Measurements from ENCODE around the gene CDHR5.

The CDHR5 gene

DNA sequence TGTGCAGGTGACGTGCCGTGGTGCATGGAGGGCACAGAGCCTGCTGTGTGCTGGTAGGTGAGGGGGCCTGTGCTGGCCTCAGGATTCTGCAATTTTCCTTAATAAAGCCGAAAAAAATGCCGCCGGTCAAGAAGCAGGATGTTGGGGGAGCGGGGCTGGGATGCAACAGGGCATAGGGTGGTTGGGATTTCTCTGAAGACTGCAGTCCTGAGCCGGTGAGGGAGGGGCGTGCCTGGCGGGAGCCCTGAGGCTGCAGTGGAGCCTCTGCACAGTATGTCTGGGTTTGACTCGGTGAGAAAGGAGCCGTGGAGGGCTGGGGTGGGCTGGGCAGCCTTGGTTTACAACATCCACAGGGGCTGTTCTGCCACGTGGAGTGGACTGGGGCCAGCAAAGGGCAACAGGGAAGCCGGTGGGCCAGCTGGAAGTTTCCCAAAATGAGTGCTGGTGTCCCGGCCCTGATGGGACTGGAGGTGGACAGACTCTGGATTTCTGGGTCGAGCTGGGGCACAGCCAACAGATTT, 1.3 kb downstream of the CDHR5 start:
- no peak for DNase-seq (ENCODE audit: low read depth in 3 of 3, low spot score in 1 of 3)

DNA sequence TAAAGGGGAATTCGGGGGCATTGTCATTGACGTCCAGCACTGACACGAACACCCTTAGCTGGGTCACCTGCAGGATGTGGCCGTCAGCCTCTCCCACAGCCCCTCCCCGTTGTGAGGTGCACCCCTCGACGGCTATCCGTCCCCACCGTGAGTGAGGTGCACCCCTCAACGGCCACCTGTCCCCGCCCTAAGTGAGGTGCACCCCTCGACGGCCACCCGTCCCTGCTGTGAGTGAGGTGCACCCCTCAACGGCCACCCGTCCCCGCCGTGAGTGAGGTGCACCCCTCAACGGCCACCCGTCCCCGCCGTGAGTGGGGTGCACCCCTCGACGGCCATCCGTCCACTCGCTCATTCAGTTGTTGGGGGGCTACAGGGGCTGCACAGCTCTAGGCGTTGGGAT, 2.9 kb downstream of the CDHR5 start:
- DNase-seq (ENCODE audit: low read depth in 3 of 3, low spot score in 1 of 3): no peak

DNA sequence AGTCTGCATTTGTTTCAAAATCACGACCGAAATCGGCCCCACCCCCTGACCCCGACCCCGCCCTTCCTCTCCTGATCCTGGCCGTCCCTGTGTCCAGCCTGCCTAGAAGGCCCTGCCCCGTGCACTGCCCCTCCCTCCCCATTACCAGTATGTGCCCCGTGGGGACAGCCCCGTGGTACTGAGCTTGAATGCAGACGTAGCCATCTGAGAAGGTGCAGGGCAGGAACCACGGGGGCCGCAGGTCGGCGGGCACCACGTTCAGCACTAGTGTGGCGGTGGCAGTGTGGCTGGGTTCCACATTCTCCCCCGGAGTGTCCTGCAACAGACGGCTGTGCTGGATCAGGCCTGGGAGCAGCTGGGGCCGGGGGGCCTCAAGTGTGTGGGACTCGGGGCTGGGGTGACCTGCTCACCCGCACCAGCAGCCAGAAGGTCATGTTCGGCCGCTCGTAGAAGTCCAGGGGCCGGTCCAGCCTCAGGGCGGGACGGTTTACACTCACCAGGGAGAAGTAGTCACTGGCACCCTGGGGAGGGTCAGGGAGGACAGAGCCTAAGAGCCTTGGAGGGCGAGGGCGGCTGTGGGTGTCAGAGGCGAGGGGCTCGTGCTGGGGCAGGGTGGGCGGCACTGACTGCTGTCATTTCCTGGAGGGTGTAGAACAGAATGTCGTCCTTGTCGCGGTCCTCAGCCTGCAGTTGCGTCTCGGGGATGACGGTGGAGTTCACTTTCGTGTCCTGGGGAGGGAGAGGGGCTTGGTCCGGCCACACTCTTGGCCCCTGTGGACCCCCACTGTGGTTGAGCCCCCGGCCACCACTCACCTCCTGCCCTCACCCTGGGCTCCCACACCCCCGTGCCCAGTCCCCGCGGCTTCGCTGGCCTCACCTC, 3.6 kb downstream of the CDHR5 start:
- DNase-seq (ENCODE audit: low read depth in 3 of 3, low spot score in 1 of 3): no peak

DNA sequence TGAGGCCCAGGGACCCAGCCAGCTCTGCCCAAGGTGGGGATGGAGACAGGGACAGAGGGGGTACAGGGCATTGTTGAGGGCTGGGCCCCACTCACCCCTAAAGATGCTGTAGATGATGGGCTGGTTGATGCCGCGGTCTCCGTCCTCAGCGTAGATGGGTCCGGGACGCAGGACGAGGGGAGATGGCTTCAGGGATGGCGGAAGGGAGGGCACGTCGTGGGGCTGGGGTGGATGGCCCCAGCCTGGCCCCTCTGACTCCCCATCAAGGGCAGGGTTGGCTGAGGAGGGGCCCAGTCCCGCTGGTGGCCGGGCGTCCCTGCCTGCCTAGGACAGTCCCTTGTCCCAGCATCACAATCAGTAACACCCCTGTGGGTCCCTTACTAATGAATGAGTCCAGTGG, 4.6 kb downstream of the CDHR5 start:
- no peak for DNase-seq (ENCODE audit: low read depth in 3 of 3, low spot score in 1 of 3)

DNA sequence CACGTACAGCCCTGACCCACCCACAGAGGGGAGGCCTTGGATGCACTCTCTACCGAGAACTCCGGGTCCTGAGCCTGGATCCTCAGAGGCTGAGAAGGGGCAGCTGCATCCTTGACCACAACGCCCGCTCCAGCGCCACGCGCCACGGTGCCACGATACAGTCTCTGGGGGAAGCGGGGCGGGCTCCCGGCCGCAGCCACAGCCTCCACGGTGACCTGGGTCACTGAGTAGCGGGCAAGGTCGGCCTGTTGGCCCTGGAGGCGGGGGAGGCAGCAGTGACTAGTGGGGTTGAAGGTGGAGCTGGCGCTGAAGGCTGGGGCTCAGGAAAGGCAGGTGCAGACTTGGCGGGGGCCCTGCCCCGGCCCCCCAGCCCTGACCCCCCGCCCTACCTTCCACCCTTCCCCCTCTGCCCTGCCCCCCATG, 5.1 kb downstream of the CDHR5 start:
- DNase-seq (ENCODE audit: low read depth in 3 of 3, low spot score in 1 of 3): no peak

DNA sequence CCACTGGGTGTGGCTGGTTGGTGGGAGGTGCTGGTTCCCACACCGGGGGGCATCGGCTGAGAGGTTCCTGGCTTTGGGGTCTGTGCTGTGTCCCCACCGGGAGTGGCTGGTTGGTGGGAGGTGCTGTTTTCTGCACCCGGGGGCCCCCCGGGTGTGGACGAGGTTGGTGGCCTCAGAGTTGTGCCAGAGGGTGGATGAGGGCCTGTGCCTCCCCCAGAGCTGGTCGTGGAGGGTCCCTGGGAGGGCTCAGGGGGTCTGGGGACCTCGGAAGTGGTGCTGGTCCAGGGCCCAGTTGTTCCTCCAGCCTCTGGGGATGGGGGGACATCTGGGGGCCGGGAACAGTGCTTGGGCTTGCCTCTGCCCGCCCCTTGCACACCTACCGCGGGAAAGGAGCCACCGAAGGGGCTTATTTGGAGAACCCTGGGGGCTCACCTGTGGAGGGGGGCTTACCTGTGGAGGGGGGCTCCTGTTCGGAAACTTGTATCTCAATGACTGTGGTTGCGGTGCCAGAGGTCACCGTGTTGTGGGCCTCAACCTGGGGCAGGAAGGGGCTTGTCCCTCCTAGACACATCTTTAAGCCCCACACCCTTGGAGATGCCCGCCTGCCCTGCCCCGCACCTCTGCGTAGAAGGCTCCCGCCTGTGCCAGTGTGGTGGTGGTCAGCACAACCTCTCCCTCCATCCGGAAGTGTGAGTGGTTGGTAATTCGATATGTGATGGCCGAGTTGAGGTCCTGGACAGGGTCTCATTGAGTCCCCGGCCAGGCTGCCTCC, 5.7 kb downstream of the CDHR5 start:
- no peak for DNase-seq (ENCODE audit: low read depth in 3 of 3, low spot score in 1 of 3)

DNA sequence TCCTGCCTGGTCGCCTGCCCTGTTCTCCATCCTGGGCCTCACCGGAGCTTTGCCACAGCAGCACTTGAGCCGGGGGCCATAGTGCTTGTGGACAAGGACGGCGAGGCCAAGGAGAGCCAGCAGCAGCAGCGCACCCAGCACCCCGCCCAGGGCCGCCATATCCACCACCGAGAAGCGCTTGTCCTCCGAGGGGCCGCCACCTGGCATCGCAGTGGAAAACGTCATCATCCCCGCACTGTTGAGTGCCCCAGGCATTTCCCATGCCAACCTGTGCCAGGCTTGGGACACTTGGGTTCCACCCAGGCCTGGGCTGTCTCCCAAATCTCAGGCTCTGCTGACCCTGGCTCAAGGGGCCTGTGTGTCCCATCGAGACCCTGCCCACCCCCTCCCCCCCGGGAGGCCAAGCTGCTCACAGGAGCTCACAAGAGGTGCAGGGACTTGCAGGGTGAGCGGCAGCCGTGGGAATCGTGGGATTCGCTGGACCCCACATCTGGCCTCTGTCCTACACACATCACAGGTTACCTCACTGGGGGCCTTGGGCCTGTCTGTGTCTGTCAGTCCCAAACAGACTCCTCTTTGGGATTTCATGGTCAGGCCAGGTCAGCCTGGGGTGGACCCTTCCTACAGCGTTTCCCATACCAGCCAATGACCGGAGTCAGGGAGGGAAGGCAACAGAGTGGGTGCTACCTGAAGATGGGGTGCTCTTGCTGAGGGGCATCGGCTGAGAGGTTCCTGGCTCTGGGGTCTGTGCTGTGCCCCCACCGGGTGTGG, 6.7 kb downstream of the CDHR5 start:
- no peak for DNase-seq (ENCODE audit: low read depth in 3 of 3, low spot score in 1 of 3)

DNA sequence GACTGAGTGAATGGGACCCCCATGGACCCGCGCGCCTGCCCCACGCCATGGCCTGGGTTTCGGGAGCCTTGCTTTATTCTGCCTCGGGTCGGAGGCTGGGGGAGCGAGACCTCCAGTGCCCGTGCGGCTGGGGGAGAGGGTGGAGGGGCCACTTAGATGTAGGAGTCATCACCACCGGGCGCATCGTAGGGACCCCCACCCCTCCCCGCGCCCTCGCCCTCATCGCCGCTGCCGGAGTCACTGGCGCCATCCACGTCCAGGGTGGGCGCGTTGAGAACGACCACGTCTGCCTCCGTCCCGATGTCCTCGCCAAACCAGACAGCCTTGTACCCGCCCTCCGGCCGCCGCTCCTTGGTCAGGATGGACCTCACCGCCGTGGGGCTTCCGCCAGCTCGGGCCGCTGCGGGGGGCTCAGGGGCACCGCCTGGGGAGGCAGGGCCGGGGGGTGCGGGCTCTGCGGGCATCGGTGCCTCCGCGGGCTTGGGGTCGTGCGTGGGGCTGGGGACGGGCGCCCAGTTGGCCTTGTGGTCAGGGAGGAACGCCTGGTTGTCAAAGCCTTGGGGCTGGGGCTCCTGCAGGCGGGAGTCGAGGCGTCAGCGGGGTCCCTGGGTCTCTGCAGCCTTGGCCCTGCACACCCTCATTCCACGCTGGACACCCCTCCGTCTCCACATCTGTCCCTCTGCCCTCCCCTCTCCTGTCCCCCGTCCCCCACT, 7.4 kb downstream of the CDHR5 start:
- DNase-seq (ENCODE audit: low read depth in 3 of 3, low spot score in 1 of 3): no peak

DNA sequence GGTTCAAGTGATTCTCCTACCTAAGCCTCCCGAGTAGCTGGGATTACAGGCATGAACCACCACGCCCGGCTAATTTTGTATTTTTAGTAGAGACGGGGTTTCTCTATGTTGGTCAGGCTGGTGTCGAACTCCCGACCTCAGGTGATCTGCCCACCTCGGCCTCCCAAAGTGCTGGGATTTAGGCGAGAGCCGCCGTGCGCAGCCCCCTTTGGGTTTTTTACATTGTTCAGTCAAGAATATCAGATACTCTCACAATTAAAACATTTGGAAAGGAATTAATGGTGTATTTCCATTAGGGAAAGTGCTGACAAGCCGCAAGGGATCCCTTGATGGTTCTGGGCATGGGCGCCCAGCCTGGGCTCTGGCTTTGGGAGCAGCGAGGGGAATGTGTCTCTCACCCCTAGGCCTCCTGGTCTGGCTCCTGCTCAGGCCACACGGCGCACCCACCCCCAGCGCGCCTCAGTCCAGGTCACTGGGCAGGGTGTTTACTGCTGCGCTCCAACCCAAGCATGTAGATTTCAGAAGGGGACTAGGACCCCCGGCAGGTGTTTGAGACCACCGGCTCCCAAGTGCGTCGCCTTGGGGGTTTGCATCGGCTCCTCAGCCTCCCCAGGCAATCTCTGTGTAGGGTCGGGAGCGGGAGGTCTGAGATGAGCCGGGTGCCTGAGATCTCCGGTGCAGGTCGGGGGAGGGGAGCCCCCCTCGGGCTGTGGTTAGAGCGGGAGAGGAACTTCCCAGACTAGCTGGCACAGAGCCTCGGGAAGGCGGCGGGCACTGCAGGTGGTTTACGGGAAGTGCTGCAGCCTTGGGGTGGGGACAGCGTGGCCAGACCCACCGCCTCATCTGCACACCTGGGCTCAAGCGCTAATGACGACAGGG, 8.2 kb downstream of the CDHR5 start:
- no peak for DNase-seq (ENCODE audit: low read depth in 3 of 3, low spot score in 1 of 3)

DNA sequence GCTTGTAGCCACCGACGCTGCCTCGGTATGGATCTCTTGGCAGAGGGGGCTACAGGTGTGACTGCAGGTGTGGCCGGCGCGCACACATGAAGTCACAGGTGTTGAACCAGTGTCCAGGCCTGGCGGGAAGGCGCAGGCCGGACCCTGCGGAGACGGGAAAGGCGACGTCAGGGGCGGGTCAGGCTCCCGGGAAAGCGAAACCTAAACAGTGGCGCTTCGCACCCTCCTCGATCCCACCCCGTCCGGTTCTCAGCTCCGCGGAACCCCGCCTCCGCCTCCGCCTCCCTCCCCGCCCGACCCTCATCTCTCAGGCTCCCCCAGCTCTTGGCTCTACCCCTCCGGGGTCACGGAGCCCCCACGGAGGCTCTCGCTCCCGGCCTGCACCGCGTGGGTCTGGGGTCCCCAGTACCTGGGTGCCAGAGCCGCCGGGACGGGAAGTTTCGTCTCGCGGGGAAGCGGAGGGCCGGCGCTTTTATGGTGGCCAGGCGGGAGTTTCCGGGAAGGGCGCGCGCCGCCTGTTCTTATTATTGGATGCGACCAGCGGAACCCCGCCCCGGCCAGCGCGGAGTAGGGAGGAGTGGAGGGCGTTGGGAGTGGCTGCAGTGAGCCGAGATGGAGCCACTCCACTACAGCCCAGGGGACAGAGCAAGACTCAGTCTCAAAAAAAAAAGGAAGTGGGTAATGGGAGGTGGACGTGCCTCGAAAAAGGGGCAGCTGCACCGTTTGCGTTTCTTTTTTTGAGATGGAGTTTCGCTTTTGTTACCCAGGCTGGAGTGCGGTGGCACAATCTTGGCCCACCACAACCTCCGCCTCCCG, 9.0 kb downstream of the CDHR5 start, which contains the start of gene IRF7:
Gene IRF7, minus strand, starts transcription at position 447 of the 816 bp plus-strand sequence. CDS start 586 bp downstream, outside the sequence.
- peak; percentile 67 to 73 (median 69) for DNase-seq (ENCODE audit: low read depth in 3 of 3, low spot score in 1 of 3)

DNA sequence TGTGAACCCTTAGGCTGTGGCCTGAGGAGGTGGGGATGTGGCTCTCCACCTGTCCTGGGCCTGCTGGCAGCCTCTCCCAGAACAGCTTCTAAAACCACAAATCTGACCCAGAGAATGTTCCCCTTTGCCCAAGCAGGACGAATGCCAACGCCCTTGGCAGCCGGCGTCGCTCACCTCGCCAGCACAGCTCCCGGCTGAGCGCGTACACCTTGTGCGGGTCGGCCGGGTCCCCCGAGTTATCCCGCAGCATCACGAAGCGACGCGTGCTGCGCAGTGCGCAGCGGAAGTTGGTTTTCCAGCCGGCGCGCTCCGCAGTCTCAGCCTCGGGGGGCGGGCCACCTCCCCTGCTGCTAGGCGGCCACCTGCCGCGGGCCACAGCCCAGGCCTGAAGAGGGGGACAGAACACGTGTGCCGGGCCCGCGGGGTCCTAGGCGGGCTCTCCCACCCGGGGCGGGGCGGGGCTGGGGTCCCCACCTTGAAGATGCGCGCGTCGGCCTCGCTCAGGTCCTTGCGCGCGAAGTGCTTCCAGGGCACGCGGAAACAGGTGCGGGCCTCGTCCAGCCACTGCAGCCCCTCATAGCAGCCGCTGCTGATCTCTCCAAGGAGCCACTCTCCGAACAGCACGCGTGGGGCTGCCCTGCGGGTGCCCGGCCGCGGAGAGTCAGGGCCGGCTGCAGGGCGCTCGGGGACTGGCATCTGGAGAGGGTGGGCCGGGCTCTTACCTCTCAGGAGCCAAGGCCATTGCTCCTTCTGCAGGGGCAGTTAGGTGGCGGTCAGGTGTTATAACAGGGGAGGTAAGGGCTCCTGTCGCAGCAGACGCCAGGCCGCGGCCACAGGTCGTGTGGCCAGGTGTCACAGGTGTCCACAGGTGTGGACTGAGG, 9.9 kb downstream of the CDHR5 start:
- DNase-seq (ENCODE audit: low read depth in 3 of 3, low spot score in 1 of 3): no peak

DNA sequence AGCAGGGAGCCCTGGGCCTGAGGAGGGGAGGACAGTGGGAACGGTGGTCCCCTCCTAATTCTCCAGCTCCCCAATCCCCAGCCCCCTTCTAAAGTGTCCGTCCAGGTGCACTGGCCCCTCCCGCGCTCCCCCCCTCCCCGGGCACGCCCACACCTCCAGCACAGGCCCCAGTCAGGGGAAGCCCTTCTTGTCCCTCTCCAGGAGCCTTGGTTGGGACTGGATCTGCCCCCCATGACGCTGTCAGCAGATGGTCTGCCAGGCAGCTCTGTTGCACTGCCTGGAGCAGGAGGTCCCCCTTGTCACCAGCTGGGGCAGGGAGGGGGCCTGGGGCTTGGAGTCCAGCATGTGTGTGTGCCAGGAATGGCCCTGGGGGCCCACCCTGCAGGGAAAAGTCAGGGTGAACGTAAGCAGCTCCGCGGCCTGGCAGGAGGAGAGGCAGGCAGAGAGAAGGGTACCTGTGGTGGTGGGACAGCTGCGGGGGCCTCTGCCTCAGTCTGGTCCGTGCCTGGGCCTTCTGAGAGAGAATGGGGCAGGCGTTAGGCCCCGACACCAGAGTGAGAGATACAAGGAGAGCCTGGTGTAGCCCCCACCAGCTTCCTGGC, 10.6 kb downstream of the CDHR5 start:
- no peak for DNase-seq (ENCODE audit: low read depth in 3 of 3, low spot score in 1 of 3)

DNA sequence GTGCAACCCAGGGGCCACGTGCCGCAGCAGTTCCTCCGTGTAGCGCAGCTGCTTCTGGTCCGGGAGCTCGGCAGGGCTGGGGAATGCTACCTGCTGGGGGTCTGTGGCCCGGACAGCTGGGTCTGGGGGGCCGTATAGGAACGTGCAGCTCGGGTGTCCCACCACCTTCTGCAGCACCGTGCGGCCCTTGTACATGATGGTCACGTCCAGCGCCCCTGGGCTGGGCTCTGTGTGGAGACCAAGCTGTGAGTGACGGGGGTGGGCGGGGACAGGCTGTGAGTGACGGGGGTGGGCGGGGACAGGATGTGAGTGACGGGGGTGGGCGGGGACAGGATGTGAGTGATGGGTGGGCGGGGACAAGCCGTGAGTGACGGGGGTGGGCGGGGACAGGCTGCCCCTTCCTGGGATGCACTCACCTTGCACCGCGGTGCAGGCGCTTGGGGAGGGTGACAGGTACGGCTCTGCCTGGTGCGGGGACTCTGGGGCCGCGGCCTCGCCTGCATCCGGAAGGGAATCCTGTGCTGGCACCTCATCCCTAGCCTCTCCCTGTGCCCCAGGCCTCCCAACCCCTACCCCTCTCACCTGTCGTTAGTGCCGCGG, 11.3 kb downstream of the CDHR5 start:
- peak; percentile 50 to 71 (median 70) for DNase-seq (ENCODE audit: low read depth in 3 of 3, low spot score in 1 of 3)

DNA sequence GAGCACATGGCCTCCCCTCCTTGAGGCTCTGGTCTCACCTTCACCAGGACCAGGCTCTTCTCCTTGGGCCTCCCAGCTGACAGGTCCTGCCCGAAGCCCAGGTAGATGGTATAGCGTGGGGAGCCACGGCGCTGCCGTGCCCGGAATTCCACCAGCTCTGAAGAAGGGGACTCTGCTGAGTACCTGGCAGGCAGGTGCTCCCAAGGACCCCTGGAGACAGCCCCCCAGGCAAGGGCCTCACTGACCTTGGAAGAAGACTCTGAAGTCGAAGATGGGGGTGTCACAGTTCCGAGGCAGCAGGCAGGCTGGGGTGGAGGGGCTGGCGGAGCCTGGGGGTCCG, 11.8 kb downstream of the CDHR5 start:
- DNase-seq (ENCODE audit: low read depth in 3 of 3, low spot score in 1 of 3): no peak

DNA sequence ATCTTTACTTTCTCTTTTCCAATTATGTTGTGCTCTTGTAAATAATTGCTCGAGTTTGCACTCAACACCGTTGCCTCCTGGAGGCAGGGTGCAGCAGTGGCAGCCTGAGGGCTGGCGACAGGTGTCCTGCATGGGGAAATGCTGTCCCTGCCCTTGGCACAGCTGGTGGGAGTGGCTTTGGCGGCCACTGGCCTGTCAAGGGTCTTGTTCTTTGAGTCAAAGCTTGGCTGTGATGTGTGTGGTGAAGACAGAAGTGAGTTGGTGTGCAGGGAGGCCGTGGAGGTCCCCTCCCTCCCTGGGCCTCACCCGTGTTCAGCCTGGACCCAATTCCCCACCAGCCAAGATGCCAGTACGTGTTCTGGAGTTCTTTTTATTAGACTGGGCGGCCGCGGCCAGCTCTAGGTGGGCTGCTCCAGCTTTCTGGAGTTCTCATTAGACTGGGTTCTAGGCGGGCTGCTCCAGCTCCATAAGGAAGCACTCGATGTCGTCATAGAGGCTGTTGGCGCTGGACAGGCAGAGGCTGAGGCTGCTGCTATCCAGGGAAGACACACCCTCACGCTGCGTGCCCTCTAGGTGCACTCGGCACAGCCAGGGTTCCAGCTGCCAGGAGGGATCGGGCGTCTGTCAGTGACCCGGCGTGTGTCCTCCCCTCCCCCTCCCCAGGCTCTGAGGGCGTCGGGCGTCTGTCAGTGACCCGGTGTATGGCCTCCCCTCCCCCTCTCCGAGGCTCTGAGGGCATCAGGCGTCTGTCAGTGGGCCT, 12.4 kb downstream of the CDHR5 start:
- no peak for DNase-seq (ENCODE audit: low read depth in 3 of 3, low spot score in 1 of 3)
